ENCODE data around the gene PEDS1. TPM values are rescaled to one million over a fixed set of nuclear protein-coding genes. Genes with fewer than 3 reads are reported as not detected.

Gene PEDS1
- total and polyA plus RNA-seq, 10 of the 15 experiments (the other 5 are each of a cell fraction or from before 2014, with no cell fraction given): 1.7 to 25.6 (median 16.8) TPM

DNA sequence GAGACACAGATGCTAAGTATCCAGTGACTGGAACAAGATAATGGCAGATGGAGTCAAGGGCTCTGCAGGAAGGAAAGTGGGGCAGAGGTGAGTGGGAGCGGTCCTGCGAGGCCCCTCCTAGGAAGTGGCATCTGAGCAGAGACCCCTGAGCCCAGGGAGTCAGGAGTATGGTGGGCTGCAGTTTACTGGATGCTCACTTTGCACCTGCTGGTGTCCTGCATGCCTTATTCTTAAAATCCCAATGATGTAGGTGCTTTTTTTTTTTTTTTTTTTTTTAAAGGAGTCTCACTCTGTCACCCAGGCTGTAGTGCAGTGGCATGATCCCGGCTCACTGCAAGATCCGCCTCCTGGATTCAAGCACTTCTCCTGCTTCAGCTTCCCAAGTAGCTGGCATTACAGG, 42.7 kb upstream of the PEDS1 start:
- TF ChIP-seq TARDBP (IDR thresholded peaks at IDR 0.05; ENCODE audit: borderline replicate concordance) (no peak), CBX5 (IDR thresholded peaks at IDR 0.05; ENCODE audit: low read depth) (no peak), PML (IDR thresholded peaks at IDR 0.05; ENCODE audit: low read length) (no peak), GATAD2B (conservative IDR thresholded peaks at IDR 0.05; ENCODE audit: low read depth) (no peak), RUNX3 (IDR thresholded peaks at IDR 0.05; ENCODE audit: low read length) (no peak), FOS (IDR thresholded peaks at IDR 0.05; ENCODE audit: borderline replicate concordance, extremely low read depth, insufficient read length) (no peak), NR2F1 (conservative IDR thresholded peaks at IDR 0.05) (no peak), NFIC (IDR thresholded peaks at IDR 0.05; ENCODE audit: low read depth, low read length) (no peak), MXI1 (IDR thresholded peaks at IDR 0.05; ENCODE audit: low read depth, low read length) (no peak), SREBF2 (IDR thresholded peaks at IDR 0.05; ENCODE audit: low read length) (no peak), TCF7 (IDR thresholded peaks at IDR 0.05; ENCODE audit: borderline replicate concordance) (no peak)
- TF ChIP-seq, protein P1, sequence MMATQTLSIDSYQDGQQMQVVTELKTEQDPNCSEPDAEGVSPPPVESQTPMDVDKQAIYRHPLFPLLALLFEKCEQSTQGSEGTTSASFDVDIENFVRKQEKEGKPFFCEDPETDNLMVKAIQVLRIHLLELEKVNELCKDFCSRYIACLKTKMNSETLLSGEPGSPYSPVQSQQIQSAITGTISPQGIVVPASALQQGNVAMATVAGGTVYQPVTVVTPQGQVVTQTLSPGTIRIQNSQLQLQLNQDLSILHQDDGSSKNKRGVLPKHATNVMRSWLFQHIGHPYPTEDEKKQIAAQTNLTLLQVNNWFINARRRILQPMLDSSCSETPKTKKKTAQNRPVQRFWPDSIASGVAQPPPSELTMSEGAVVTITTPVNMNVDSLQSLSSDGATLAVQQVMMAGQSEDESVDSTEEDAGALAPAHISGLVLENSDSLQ (IDR thresholded peaks at IDR 0.05): no peak
- no TSS peak for BruUV-seq (replicated peaks)
- ChIA-PET RAD21 (ENCODE audit: unreplicated experiment) (no interaction called here), SMC1A (ENCODE audit: uncharacterized antibody, unreplicated experiment) (no interaction called here), CTCF (no interaction called here), POLR2A (no interaction called here)
- Histone ChIP-seq H4K20me1 (ENCODE audit: control insufficient read depth, insufficient read depth) (no peaks in the 10 kb centered on the region), H3K36me3 (ENCODE audit: control insufficient read depth in 2 of 2, insufficient read depth in 2 of 2, low read length in 1 of 2) (no peaks in the 10 kb centered on the region), H3K4me2 (ENCODE audit: control insufficient read depth, insufficient read depth) (no peak overlapping the region), H2AFZ (ENCODE audit: control insufficient read depth, low read depth, low read length) (no peak overlapping the region), H3K4me3 (no peak overlapping the region), H3K27me3 (replicated peaks in 1 of 2; ENCODE audit: control insufficient read depth in 2 of 2, insufficient read depth in 2 of 2, low read length in 1 of 2) (no peaks in the 10 kb centered on the region), H3K79me2 (ENCODE audit: control insufficient read depth, insufficient read depth, low read length) (peaks cover 12% of the 10 kb centered on the region), H3K9ac (ENCODE audit: control insufficient read depth, insufficient read depth, low read length) (no peak overlapping the region), H3K4me1 (ENCODE audit: control insufficient read depth, insufficient read depth, low read length) (peaks cover 7% of the 10 kb centered on the region), H3K9me3 (replicated peaks; ENCODE audit: control insufficient read depth, insufficient read depth, low read length) (no peaks in the 10 kb centered on the region; the same call in 2 of the 3 replicates), H3K27ac (ENCODE audit: control insufficient read depth, insufficient read depth) (no peak overlapping the region)
- intact Hi-C loops (cut with micrococcal nuclease; ENCODE audit: unreplicated experiment): no loop called here
- in situ Hi-C loops (cut with MboI): no loop called here
- 91% methylated on average over 4 of the region's 4 CpGs for WGBS (ENCODE audit: insufficient coverage, insufficient replicate concordance, low lambda C conversion rate, missing lambda C conversion rate)
- FAIRE-seq (no peak), DNase-seq (ENCODE audit: low read depth, low spot score) (no peak), ATAC-seq (no peak)

All from GM12878 (cell line).